Measurements from ENCODE around the gene USP11. TPM values are rescaled to one million over a fixed set of nuclear protein-coding genes. Genes with fewer than 3 reads are reported as not detected.
"Not testable (repeated sequence)": the region's sequence is repeated elsewhere in the genome, so short reads cannot be mapped to it uniquely, and the experiment has no call there.

USP11 gene
- total and polyA plus RNA-seq, 5 experiments from 2014 or later, result 130 to 195 (median 171) TPM

GRCh38 chrX:47240619-47241018 lies 7.8 kb downstream of the USP11 start:
- H3K27ac Mint-ChIP-seq, result peak overlapping the region in 1 of 10 donors; percentile 80
- ATAC-seq, result no peak
- POLR2A ChIA-PET, result no interaction called here
- no peaks in the 10 kb centered on the region for H3K27me3 Mint-ChIP-seq
- DNase-seq, result no peak
- H3K9me3 Mint-ChIP-seq, result no peaks in the 10 kb centered on the region
- H3K36me3 Mint-ChIP-seq, result peaks cover 6 to 51% (median 12%) of the 10 kb centered on the region in 3 donors
- H3K4me1 Mint-ChIP-seq, result peaks cover 3 to 25% (median 18%) of the 10 kb centered on the region in 4 donors
- H3K4me3 Mint-ChIP-seq, result no peak overlapping the region

DNA sequence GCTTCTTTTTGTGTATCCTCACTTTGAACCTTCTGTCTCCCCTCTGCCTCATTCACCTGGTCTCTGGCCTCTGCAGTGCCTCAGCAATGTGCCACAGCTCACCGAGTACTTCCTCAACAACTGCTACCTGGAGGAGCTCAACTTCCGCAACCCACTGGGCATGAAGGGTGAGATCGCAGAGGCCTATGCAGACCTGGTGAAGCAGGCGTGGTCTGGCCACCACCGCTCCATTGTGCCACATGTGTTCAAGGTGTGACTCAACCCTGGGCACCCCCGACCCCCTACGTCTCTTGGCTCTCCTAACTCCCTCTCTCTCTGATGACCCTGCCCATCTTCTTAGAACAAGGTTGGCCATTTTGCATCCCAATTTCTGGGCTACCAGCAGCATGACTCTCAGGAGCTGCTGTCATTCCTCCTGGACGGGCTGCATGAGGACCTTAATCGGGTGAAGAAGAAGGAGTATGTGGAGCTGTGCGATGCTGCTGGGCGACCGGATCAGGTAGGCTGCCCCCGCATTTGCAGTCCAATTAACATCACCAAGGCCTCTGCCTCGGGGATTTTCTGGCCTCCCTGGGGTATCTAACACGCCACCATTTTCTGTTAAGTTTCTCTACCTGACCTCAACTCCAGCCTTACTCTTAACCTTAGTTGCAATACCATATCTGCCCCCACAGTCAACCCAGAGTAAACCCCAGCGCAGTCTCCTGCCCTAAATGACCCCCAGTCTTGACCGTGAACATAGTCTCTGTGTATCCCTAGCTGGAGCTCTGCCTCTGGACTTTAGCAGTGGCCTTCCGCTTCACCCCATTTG lies 8.6 kb downstream of the USP11 start:
- Mint-ChIP-seq H3K36me3 (peaks cover 6 to 58% (median 18%) of the 10 kb centered on the region in 3 donors), H3K27me3 (no peaks in the 10 kb centered on the region), H3K9me3 (no peaks in the 10 kb centered on the region), H3K4me1 (peaks cover 3 to 17% (median 11%) of the 10 kb centered on the region in 4 donors), H3K27ac (peak overlapping the region in 4 of 10 donors; percentile 52 to 80 (median 64)), H3K4me3 (no peak overlapping the region)
- ATAC-seq, result no peak
- DNase-seq, result no peak
- POLR2A ChIA-PET, result interaction anchor here (0.5 kb wide), 1 partner anchor 141 kb away, joined by 3 read pairs; no protein-coding TSS in a partner anchor

DNA sequence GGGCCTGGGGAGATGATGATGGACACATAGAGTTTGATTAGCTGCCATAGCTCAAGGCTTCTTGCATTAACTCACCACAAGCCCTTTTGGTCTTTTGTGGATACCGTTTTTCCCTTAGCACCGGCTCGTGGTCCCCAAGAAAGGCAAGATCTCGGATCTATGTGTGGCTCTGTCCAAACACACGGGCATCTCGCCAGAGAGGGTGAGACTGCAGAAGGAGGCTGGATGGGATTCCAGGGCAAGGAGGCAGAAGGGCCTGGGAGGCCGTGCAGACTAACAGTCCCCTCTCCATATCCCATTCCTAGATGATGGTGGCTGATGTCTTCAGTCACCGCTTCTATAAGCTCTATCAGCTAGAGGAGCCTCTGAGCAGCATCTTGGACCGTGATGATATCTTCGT lies 9.5 kb downstream of the USP11 start:
- Mint-ChIP-seq H3K9me3 (no peaks in the 10 kb centered on the region), H3K4me1 (peaks cover 3 to 9% (median 4%) of the 10 kb centered on the region in 4 donors), H3K27me3 (no peaks in the 10 kb centered on the region), H3K27ac (no peak overlapping the region), H3K36me3 (peaks cover 6 to 64% (median 18%) of the 10 kb centered on the region in 3 donors), H3K4me3 (no peak overlapping the region)
- DNase-seq (no peak), ATAC-seq (no peak)
- POLR2A ChIA-PET, result no interaction called here

DNA sequence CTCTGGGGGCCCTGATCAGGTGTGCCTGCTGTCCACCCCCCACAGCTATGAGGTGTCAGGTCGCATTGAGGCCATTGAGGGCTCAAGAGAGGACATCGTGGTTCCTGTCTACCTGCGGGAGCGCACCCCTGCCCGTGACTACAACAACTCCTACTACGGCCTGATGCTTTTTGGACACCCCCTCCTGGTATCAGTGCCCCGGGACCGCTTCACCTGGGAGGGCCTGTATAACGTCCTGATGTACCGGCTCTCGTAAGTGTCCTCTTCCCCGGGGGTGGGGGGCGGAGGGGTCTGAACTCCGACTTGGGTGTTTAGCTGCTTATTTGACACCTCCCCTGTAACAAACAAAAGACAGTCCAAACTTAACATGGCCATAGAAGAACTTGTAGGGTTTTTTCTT lies 10.5 kb downstream of the USP11 start:
- peaks cover 6 to 73% (median 18%) of the 10 kb centered on the region in 3 donors for H3K36me3 Mint-ChIP-seq
- H3K27ac Mint-ChIP-seq, result peak overlapping the region in 1 of 10 donors; percentile 85
- POLR2A ChIA-PET, result no interaction called here
- no peaks in the 10 kb centered on the region for H3K27me3 Mint-ChIP-seq
- peaks cover 0 to 6% (median 2%) of the 10 kb centered on the region in 4 donors for H3K4me1 Mint-ChIP-seq
- no peaks in the 10 kb centered on the region for H3K9me3 Mint-ChIP-seq
- ATAC-seq (no peak), DNase-seq (no peak)
- H3K4me3 Mint-ChIP-seq, result no peak overlapping the region

GRCh38 chrX:47244676-47245075 lies 11.9 kb downstream of the USP11 start:
- POLR2A ChIA-PET, result no interaction called here
- Mint-ChIP-seq H3K4me1 (peaks cover 0 to 3% (median under 1%) of the 10 kb centered on the region in 4 donors), H3K9me3 (no peaks in the 10 kb centered on the region), H3K36me3 (peaks cover 8 to 75% (median 18%) of the 10 kb centered on the region in 3 donors), H3K27ac (no peak overlapping the region), H3K4me3 (no peak overlapping the region), H3K27me3 (no peaks in the 10 kb centered on the region)
- ATAC-seq, result no peak
- DNase-seq, result no peak

DNA sequence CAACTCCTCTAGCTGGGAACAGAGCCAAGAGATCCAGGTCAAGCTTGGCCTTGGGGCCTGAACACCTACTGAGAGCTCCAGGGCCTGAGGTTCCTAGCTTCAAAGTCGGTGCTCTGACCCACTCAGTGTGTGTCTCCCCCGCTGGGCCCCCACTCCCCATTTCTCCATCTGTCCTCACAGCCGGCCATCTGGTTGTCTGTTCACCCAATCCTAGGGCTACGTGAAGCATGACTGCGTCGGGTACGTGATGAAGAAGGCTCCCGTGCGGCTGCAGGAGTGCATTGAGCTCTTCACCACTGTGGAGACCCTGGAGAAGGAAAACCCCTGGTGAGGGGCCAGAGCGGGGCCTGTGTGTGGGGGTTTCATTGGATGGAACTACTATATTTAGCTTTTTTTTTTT lies 12.3 kb downstream of the USP11 start:
- Mint-ChIP-seq H3K4me1 (peaks cover 0 to 3% (median 0%) of the 10 kb centered on the region in 4 donors), H3K27me3 (no peaks in the 10 kb centered on the region), H3K36me3 (peaks cover 5 to 70% (median 18%) of the 10 kb centered on the region in 3 donors), H3K9me3 (no peaks in the 10 kb centered on the region), H3K27ac (no peak overlapping the region), H3K4me3 (no peak overlapping the region)
- POLR2A ChIA-PET, result no interaction called here
- DNase-seq (no peak), ATAC-seq (no peak)

GRCh38 chrX:47247206-47247998 lies 14.6 kb downstream of the USP11 start:
- no peak overlapping the region for H3K4me3 Mint-ChIP-seq
- DNase-seq, result no peak
- POLR2A ChIA-PET, result interaction anchor here (0.5 to 1.0 kb wide), 4 partner anchors 9 to 373 kb away, joined by 3 to 5 read pairs (median 4); no protein-coding TSS in a partner anchor
- H3K9me3 Mint-ChIP-seq, result no peaks in the 10 kb centered on the region
- peaks cover 2 to 52% (median 12%) of the 10 kb centered on the region in 3 donors for H3K36me3 Mint-ChIP-seq
- peak in 1 of 2 donors; percentile 6 for ATAC-seq
- H3K27me3 Mint-ChIP-seq, result no peaks in the 10 kb centered on the region
- peak overlapping the region in 3 of 10 donors; percentile 48 to 69 (median 61) for H3K27ac Mint-ChIP-seq
- peaks cover 0 to 3% (median 0%) of the 10 kb centered on the region in 4 donors for H3K4me1 Mint-ChIP-seq

DNA sequence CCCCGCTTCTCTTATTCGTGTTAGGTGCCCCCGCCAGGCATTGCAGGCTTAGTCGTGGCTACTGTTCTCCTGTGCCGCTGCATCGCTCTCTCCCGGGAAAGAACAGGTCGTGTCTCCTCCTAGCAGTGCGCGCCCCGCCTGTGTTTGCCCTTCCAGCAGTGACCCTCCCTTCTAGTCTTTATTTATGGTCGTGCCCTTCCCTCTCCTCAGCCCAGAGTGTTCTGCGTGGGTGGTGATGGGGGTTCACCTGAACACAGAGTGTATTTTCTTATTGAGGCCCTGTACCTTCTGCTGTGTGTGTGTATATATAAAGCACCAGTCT lies 15.2 kb downstream of the USP11 start:
- ATAC-seq (peak; percentile 4 to 11), DNase-seq (no peak)
- peaks cover 0 to 2% (median 0%) of the 10 kb centered on the region in 9 donors for H3K9me3 Mint-ChIP-seq
- POLR2A ChIA-PET, result interaction anchor here (0.5 to 1.0 kb wide), 3 partner anchors 11 to 372 kb away, joined by 3 to 4 read pairs (median 3); no protein-coding TSS in a partner anchor
- H3K4me1 Mint-ChIP-seq, result peaks cover 0 to 3% (median 0%) of the 10 kb centered on the region in 4 donors
- H3K27ac Mint-ChIP-seq, result peak overlapping the region in 2 of 10 donors; percentile 44 to 69
- H3K27me3 Mint-ChIP-seq, result no peaks in the 10 kb centered on the region
- peaks cover 2 to 46% (median 12%) of the 10 kb centered on the region in 3 donors for H3K36me3 Mint-ChIP-seq
- no peak overlapping the region for H3K4me3 Mint-ChIP-seq

- H3K9me3 Mint-ChIP-seq, result peaks cover 0 to 3% (median 0%) of the 10 kb centered on the region in 9 donors
- POLR2A ChIA-PET, result no interaction called here
- peak in 1 of 2 donors; percentile 15 for ATAC-seq
- H3K36me3 Mint-ChIP-seq, result peaks cover 2 to 43% (median 11%) of the 10 kb centered on the region in 3 donors
- H3K4me3 Mint-ChIP-seq, result no peak overlapping the region
- DNase-seq, result no peak
- H3K27ac Mint-ChIP-seq, result peak overlapping the region in 2 of 10 donors; percentile 43 to 91
- H3K4me1 Mint-ChIP-seq, result peaks cover 0 to 3% (median 0%) of the 10 kb centered on the region in 4 donors
- no peaks in the 10 kb centered on the region for H3K27me3 Mint-ChIP-seq
Measured at GRCh38 chrX:47248576-47248975, 15.8 kb downstream of the USP11 start.

DNA sequence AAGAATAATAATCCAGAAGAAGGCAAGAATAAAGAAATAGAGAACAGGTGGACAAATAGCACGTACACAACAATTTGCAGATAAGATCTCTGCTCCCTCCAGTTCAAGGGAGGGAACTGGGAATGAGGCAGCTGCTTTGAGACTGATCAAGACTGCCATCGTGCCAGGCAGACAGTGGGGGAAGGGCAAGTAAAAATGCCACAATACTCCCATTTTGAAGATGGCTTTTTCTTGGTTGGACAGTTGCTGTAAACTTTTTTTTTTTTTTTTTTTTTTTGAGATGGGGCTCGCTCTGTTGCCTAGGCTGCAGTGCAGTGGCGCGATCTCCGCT lies 17.2 kb downstream of the USP11 start:
- Mint-ChIP-seq H3K27ac (peak overlapping the region in 3 of 10 donors; percentile 41 to 91 (median 78)), H3K36me3 (peaks cover 2 to 32% (median 17%) of the 10 kb centered on the region in 3 donors), H3K4me3 (no peak overlapping the region), H3K4me1 (peaks cover 0 to 3% (median 0%) of the 10 kb centered on the region in 4 donors), H3K27me3 (no peaks in the 10 kb centered on the region), H3K9me3 (peaks cover 0 to 11% (median 0%) of the 10 kb centered on the region in 9 donors)
- ATAC-seq, result no peak
- POLR2A ChIA-PET, result interaction anchor here (0.7 kb wide), 2 partner anchors 15 to 223 kb away, joined by 3 to 7 read pairs; no protein-coding TSS in a partner anchor
- DNase-seq, result no peak

DNA sequence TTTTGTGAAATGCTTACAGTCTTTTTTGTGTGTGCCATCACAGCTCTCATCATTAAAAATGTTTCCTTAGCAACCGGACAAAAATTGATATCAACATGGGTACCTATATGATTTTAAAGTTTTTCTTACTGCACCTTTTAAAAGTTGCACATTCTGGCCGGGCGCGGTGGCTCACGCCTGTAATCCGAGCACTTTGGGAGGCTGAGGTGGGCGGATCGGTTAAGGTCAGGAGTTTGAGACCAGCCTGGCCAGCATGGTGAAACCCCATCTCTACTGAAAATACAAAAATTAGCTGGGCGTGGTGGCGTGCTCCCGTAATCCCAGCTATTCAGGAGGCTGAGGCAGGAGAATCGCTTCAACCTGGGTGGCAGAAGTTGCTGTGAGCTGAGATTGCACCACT lies 24.8 kb downstream of the USP11 start:
- DNase-seq, POLR2A ChIA-PET, H3K4me3 Mint-ChIP-seq, ATAC-seq, H3K27ac Mint-ChIP-seq, H3K4me1 Mint-ChIP-seq, H3K27me3 Mint-ChIP-seq: not testable (repeated sequence)
- Mint-ChIP-seq H3K36me3 (peaks cover 0 to 17% (median 0%) of the 10 kb centered on the region in 3 donors), H3K9me3 (peaks cover 0 to 23% (median 0%) of the 10 kb centered on the region in 9 donors)

GRCh38 chrX:47264483-47265173 lies 31.8 kb downstream of the USP11 start:
- no peak for DNase-seq
- H3K27me3 Mint-ChIP-seq, result no peaks in the 10 kb centered on the region
- ATAC-seq, result no peak
- no peaks in the 10 kb centered on the region for H3K9me3 Mint-ChIP-seq
- no peaks in the 10 kb centered on the region for H3K4me1 Mint-ChIP-seq
- POLR2A ChIA-PET, result no interaction called here
- peak overlapping the region in 1 of 10 donors; percentile 27 for H3K27ac Mint-ChIP-seq
- H3K4me3 Mint-ChIP-seq, result no peak overlapping the region
- H3K36me3 Mint-ChIP-seq, result peaks cover 0 to 5% (median 0%) of the 10 kb centered on the region in 3 donors
